Esophagus (tissue), 2 donors: ENCODE data around the gene PRDM2. TPM values are rescaled to one million over a fixed set of nuclear protein-coding genes. Genes with fewer than 3 reads are reported as not detected.

ENCODE experiments used
- H3K27ac ChIP-seq, 2 donors: one replicate each; pipeline ENCODE4 v1.5.1; 2013; ENCODE audit warnings: low read depth in 2 of 2, mild to moderate bottlenecking in 2 of 2, inconsistent platforms in 1 of 2, low read length in 1 of 2, moderate library complexity in 1 of 2
- H3K27me3 ChIP-seq, 2 donors: one replicate each; pipeline ENCODE4 v1.6.1; 2013; ENCODE audit warnings: low read length in 2 of 2, control low read depth in 1 of 2, mild to moderate bottlenecking in 1 of 2; ENCODE audit not compliant: insufficient read depth in 2 of 2, control insufficient read depth in 1 of 2
- H3K36me3 ChIP-seq, 2 donors: one replicate each; pipeline ENCODE4 v1.6.1; 2013; ENCODE audit warnings: low read length in 1 of 2; ENCODE audit not compliant: control insufficient read depth in 2 of 2, insufficient read depth in 2 of 2
- H3K4me1 ChIP-seq, 2 donors: one replicate each; pipeline ENCODE4 v1.6.1; 2013; ENCODE audit warnings: low read length in 1 of 2; ENCODE audit not compliant: control insufficient read depth in 2 of 2, insufficient read depth in 2 of 2
- H3K4me3 ChIP-seq, 2 donors: one replicate each; pipeline ENCODE4 v1.5.1; 2013; ENCODE audit warnings: low read length in 2 of 2, mild to moderate bottlenecking in 2 of 2, low read depth in 1 of 2, moderate library complexity in 1 of 2
- H3K9me3 ChIP-seq, 2 donors: one replicate each; pipeline ENCODE4 v1.6.1; 2013; ENCODE audit warnings: mild to moderate bottlenecking in 2 of 2, low read depth in 1 of 2, low read length in 1 of 2, moderate library complexity in 1 of 2; ENCODE audit not compliant: control insufficient read depth in 2 of 2, insufficient read depth in 1 of 2
- WGBS, 2 donors: extraction: QIAGEN DNeasy Blood & Tissue Kit; methylation state at CpG; one replicate each; pipeline ENCODE4 v1.1.7; 2013; 5-methylcytosine and 5-hydroxymethylcytosine counted together
- polyA plus RNA-seq, 2 donors: library from polyadenylated mRNA; stranded (reverse); fragments of 200-250 nt; gene quantifications; one replicate each; pipeline ENCODE4 v1.2.3, GENCODE V29; 2013
- donor health status: healthy with polysubstance abuse.
- donor health status: Bipolar disorder and iron deficiency.

PRDM2 gene
- polyA plus RNA-seq, 2 donors = 12.1 to 16.0 TPM

- peak overlapping the region; percentile 94 to 99 for H3K27ac ChIP-seq
- peak overlapping the region; percentile 83 to 86 for H3K4me3 ChIP-seq
- WGBS, 2 donors = 1% methylated on average over 81 of the region's 81 CpGs
- peaks cover 4 to 6% of the 10 kb centered on the region in 2 donors for H3K4me1 ChIP-seq
- peaks cover 0 to 2% of the 10 kb centered on the region in 2 donors for H3K36me3 ChIP-seq
- no peaks in the 10 kb centered on the region for H3K27me3 ChIP-seq
- no peaks in the 10 kb centered on the region for H3K9me3 ChIP-seq
These were observed 49.8 kb downstream of the PRDM2 start for GRCh38 chr1:13749543-13750341.

GRCh38 chr1:13751458-13751871, 51.5 kb downstream of the PRDM2 start:
- peaks cover 0 to 2% of the 10 kb centered on the region in 2 donors for H3K36me3 ChIP-seq
- H3K9me3 ChIP-seq = no peaks in the 10 kb centered on the region
- peaks cover 4 to 8% of the 10 kb centered on the region in 2 donors for H3K4me1 ChIP-seq
- H3K4me3 ChIP-seq = peak overlapping the region in 1 of 2 donors; percentile 32
- 54 to 58% methylated on average over 5 of the region's 5 CpGs for WGBS, 2 donors
- H3K27ac ChIP-seq = no peak overlapping the region
- H3K27me3 ChIP-seq = no peaks in the 10 kb centered on the region

- Histone ChIP-seq H3K4me3 (peak overlapping the region in 1 of 2 donors; percentile 32), H3K36me3 (peaks cover 0 to 2% of the 10 kb centered on the region in 2 donors), H3K27ac (no peak overlapping the region), H3K4me1 (peaks cover 4 to 8% of the 10 kb centered on the region in 2 donors), H3K27me3 (no peaks in the 10 kb centered on the region), H3K9me3 (no peaks in the 10 kb centered on the region)
- 82 to 86% methylated on average over 7 of the region's 7 CpGs for WGBS, 2 donors
These were observed 52.0 kb downstream of the PRDM2 start for GRCh38 chr1:13751985-13752384.

- 71 to 76% methylated on average over 6 of the region's 6 CpGs for WGBS, 2 donors
- no peaks in the 10 kb centered on the region for H3K27me3 ChIP-seq
- H3K9me3 ChIP-seq = no peaks in the 10 kb centered on the region
- peaks cover 4 to 8% of the 10 kb centered on the region in 2 donors for H3K4me1 ChIP-seq
- no peak overlapping the region for H3K4me3 ChIP-seq
- peak overlapping the region; percentile 66 to 67 for H3K27ac ChIP-seq
- peaks cover 0 to 2% of the 10 kb centered on the region in 2 donors for H3K36me3 ChIP-seq
These were observed 52.9 kb downstream of the PRDM2 start for GRCh38 chr1:13752852-13753251.

DNA sequence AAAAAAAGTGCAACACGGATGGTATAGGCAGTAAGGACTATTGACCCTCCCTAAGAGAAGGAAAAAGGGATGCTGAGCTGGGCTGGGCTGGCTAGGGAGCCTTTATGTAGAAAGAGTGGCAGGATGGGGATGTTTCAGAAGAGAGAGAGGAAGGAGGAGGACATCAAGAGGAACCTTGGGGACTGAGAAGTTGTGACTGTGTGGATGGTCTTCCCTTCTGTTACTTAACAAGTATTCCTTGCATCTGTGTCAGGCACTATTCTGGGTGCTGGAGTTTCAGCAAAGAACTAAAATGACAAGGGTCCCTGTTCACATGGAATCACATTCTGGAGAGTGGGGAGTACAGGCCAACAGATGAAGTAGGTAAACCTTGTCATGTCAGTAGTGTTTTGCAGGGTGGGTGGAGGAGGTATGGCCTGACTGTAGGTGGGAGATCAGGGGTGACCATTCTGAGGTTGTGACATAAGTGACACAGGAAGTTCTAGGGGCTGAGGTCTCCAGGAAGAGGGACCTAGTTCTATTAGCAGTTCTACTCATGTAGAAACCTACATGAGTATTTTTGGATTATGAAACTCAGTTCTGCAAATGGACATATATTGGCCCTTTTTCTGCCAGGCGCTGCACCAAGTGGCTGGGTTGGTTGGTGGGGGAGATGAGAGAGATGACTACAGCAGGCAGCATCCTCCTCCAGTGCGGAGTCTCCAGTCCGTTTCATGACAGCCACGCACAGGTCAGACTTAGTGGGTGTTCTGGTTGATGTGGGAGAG, 53.8 kb downstream of the PRDM2 start:
- Histone ChIP-seq H3K4me3 (no peak overlapping the region), H3K9me3 (no peaks in the 10 kb centered on the region), H3K36me3 (peaks cover 0 to 2% of the 10 kb centered on the region in 2 donors), H3K27ac (no peak overlapping the region), H3K4me1 (peaks cover 4 to 8% of the 10 kb centered on the region in 2 donors), H3K27me3 (no peaks in the 10 kb centered on the region)
- 88% methylated on average over 5 of the region's 5 CpGs for WGBS, 2 donors

GRCh38 chr1:13754510-13755103, 54.6 kb downstream of the PRDM2 start:
- Histone ChIP-seq H3K4me3 (no peak overlapping the region), H3K27ac (peak overlapping the region in 1 of 2 donors; percentile 5), H3K36me3 (peaks cover 0 to 2% of the 10 kb centered on the region in 2 donors), H3K4me1 (peaks cover 4 to 8% of the 10 kb centered on the region in 2 donors), H3K9me3 (no peaks in the 10 kb centered on the region), H3K27me3 (no peaks in the 10 kb centered on the region)
- WGBS, 2 donors = 81% methylated on average over 6 of the region's 6 CpGs

GRCh38 chr1:13756557-13757315, 56.7 kb downstream of the PRDM2 start:
- Histone ChIP-seq H3K27ac (no peak overlapping the region), H3K4me1 (peaks cover 4 to 8% of the 10 kb centered on the region in 2 donors), H3K4me3 (peak overlapping the region in 1 of 2 donors; percentile 3), H3K36me3 (peaks cover 0 to 2% of the 10 kb centered on the region in 2 donors), H3K27me3 (no peaks in the 10 kb centered on the region), H3K9me3 (no peaks in the 10 kb centered on the region)
- 38 to 46% methylated on average over 4 of the region's 4 CpGs for WGBS, 2 donors

DNA sequence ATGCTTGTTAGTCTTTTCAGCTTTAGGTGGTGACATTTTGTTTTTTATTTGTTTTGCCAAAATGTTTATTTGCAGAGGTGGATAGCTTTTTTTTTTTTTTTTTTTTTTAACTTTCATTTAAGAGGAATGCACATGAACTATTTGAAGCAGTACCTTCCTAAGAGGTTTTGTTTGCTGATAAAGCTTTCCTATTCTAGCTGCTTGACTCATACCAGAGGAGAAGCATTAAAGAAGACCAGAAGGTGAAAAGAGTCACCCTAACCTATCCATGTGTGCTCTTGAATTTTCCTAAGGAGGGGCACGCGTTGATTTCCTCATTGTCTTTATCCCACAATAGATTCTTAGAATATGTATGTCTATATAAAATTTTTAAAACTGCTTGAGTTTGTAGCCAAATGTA, 57.7 kb downstream of the PRDM2 start:
- Histone ChIP-seq H3K4me3 (no peak overlapping the region), H3K27me3 (no peaks in the 10 kb centered on the region), H3K4me1 (peaks cover 4 to 12% of the 10 kb centered on the region in 2 donors), H3K27ac (peak overlapping the region in 1 of 2 donors; percentile 64), H3K9me3 (no peaks in the 10 kb centered on the region), H3K36me3 (peaks cover 0 to 2% of the 10 kb centered on the region in 2 donors)
- 64 to 67% methylated on average over 2 of the region's 2 CpGs for WGBS, 2 donors

- peaks cover 4 to 12% of the 10 kb centered on the region in 2 donors for H3K4me1 ChIP-seq
These were observed 59.1 kb downstream of the PRDM2 start for GRCh38 chr1:13759072-13759471.

More at GRCh38 chr1:13759072-13759471, 59.1 kb downstream of the PRDM2 start:
- Histone ChIP-seq H3K9me3 (no peaks in the 10 kb centered on the region), H3K27ac (peak overlapping the region in 1 of 2 donors; percentile 78), H3K36me3 (peaks cover 0 to 2% of the 10 kb centered on the region in 2 donors), H3K27me3 (no peaks in the 10 kb centered on the region), H3K4me3 (peak overlapping the region in 1 of 2 donors; percentile 26)
- 30 to 35% methylated on average over 4 of the region's 4 CpGs for WGBS, 2 donors
